GM04503 (cell line): ENCODE results near the gene BSG.
"Not testable (repeated sequence)": the region's sequence is repeated elsewhere in the genome, so short reads cannot be mapped to it uniquely, and the experiment has no call there.

Experiments
- DNase-seq: peaks from one replicate; pipeline ENCODE4 v3.0.0-alpha.2; 2012; ENCODE audit warnings: low read depth

Gene BSG

GRCh38 chr19:620166-620862 is 47.9 kb downstream of the BSG start:
- no peak for DNase-seq

- DNase-seq: not testable (repeated sequence)
Observed at GRCh38 chr19:621191-621590, 48.8 kb downstream of the BSG start.

- no peak for DNase-seq
Observed at GRCh38 chr19:621819-622218, 49.4 kb downstream of the BSG start.

- DNase-seq: no peak
Observed at GRCh38 chr19:622666-623065, 50.3 kb downstream of the BSG start.

- DNase-seq: no peak
Observed at GRCh38 chr19:623175-623916, 51.0 kb downstream of the BSG start.

GRCh38 chr19:623974-624373 is 51.6 kb downstream of the BSG start:
- peak; percentile 71 for DNase-seq

GRCh38 chr19:624433-625109 is 52.2 kb downstream of the BSG start:
- DNase-seq: no peak

- no peak for DNase-seq
Observed at GRCh38 chr19:625257-625656, 52.9 kb downstream of the BSG start.

GRCh38 chr19:626566-626965 is 54.2 kb downstream of the BSG start:
- DNase-seq: not testable (repeated sequence)

- no peak for DNase-seq
Observed at GRCh38 chr19:628168-628567, 55.8 kb downstream of the BSG start.

GRCh38 chr19:629515-629914 is 57.1 kb downstream of the BSG start:
- DNase-seq: not testable (repeated sequence)

GRCh38 chr19:629961-630714 is 57.7 kb downstream of the BSG start:
- no peak for DNase-seq

GRCh38 chr19:632579-633067 is 60.2 kb downstream of the BSG start:
- DNase-seq: no peak
